Cardiac muscle cell (in vitro differentiated cells and primary cell): ENCODE measurements around the gene SCUBE1. TPM values are rescaled to one million over a fixed set of nuclear protein-coding genes. Genes with fewer than 3 reads are reported as not detected.
A peak's percentile ranks its signal among the peaks of the same experiment; 100 is the strongest.

ENCODE experiments used
- DNase-seq, 2 donors: peaks; one replicate each; pipeline versions ENCODE4 v3.0.0 to v3.0.0-alpha.2; 2010 to 2017; ENCODE audit warnings: low read depth in 1 of 2, low spot score in 1 of 2
- H3K27ac ChIP-seq: fragments of 200-600 bp; sonication (generic); 2 replicates; pipeline ENCODE4 v1.5.1; 2016
- H3K27me3 ChIP-seq: fragments of 200-600 bp; sonication (generic); 2 replicates; pipeline ENCODE4 v1.6.0; 2016; ENCODE audit warnings: control low read depth
- H3K36me3 ChIP-seq: fragments of 200-600 bp; sonication (generic); 2 replicates; pipeline ENCODE4 v1.5.1; 2016; ENCODE audit warnings: control low read depth
- H3K4me1 ChIP-seq: fragments of 200-600 bp; sonication (generic); 2 replicates; pipeline ENCODE4 v1.8.1; 2017; ENCODE audit warnings: low read depth, mild to moderate bottlenecking, mixed run types
- H3K4me3 ChIP-seq: fragments of 200-600 bp; sonication (generic); 2 replicates; pipeline ENCODE4 v1.5.1; 2016; ENCODE audit warnings: mild to moderate bottlenecking
- H3K9me3 ChIP-seq: fragments of 200-600 bp; sonication (generic); 2 replicates; pipeline ENCODE4 v1.5.1; 2017; ENCODE audit warnings: low read depth, mild to moderate bottlenecking, control low read depth
- polyA plus RNA-seq: library from polyadenylated mRNA; unstranded; fragments of >200 nt; fragmentation: Nextera tagmentation; extraction: Ambion mirVana; gene quantifications from 2 replicates; pipeline ENCODE4 v1.2.1, GENCODE V29; 2016
- total RNA-seq: library from RNA; depleted of rRNA; stranded (reverse); fragments of >200 nt; gene quantifications from 2 replicates; pipeline ENCODE4 v1.2.3, GENCODE V29; 2016
- TF ChIP-seq, protein P1 (sequence below): IDR thresholded peaks from 2 replicates; pipeline ENCODE4 v1.5.1; 2012; ENCODE audit warnings: low read depth, mild to moderate bottlenecking, low read length

SCUBE1 gene
- total and polyA plus RNA-seq, 2 experiments from 2014 or later: 2.1 to 6.9 TPM

DNA sequence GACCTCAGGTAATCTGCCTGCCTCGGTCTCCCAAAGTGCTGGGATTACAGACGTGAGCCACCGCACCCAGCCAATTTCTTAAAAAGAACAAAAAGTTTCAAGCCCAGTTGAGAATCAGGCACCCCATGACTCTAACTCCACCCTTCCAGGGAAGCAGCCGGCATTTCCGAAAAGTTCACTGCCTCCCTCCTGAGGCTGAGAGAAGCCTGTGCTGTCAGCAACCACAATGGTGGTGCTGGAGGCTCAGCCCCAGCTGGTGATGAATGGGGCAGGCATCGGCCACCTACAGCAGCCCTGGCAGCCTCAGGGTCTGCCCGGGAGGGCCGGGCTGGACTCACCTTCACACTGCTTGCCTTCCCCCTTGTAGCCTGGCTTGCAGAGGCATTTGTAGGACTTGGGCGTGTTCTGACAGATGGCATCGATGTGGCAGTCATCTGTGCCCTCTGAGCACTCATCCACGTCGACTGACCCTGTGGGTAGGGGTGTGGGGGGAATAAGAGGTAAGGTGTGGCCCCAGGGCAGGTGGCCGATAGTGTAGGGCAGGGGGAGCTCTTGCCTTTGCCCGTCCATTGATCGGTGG, 4.3 kb downstream of the SCUBE1 start:
- H3K9me3 ChIP-seq: no peaks in the 10 kb centered on the region
- peaks cover 58% of the 10 kb centered on the region for H3K27me3 ChIP-seq
- TF ChIP-seq, protein P1, sequence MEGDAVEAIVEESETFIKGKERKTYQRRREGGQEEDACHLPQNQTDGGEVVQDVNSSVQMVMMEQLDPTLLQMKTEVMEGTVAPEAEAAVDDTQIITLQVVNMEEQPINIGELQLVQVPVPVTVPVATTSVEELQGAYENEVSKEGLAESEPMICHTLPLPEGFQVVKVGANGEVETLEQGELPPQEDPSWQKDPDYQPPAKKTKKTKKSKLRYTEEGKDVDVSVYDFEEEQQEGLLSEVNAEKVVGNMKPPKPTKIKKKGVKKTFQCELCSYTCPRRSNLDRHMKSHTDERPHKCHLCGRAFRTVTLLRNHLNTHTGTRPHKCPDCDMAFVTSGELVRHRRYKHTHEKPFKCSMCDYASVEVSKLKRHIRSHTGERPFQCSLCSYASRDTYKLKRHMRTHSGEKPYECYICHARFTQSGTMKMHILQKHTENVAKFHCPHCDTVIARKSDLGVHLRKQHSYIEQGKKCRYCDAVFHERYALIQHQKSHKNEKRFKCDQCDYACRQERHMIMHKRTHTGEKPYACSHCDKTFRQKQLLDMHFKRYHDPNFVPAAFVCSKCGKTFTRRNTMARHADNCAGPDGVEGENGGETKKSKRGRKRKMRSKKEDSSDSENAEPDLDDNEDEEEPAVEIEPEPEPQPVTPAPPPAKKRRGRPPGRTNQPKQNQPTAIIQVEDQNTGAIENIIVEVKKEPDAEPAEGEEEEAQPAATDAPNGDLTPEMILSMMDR: no peak
- no peaks in the 10 kb centered on the region for H3K36me3 ChIP-seq
- H3K4me3 ChIP-seq: no peak overlapping the region
- DNase-seq: no peak
- H3K4me1 ChIP-seq: no peaks in the 10 kb centered on the region
- H3K27ac ChIP-seq: no peak overlapping the region

DNA sequence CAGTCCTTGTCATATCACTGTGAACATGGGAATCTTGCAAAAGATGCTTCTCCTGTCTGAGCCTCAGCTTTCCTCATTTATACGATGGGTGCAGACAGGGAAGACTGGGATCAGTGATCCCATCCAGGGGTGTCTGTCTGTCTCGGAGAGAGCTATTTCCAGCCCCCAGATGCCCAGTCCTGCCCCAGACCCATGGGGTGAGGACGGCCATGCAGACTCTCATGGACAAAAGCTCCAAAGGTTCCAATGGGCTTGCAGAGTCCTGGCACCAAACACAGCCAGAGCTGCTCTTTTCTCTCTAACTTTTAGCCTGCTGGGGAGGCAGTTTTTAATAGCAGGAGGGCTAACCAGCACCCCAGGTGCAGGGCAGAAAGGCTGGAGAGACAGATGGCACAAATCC, 5.2 kb downstream of the SCUBE1 start:
- H3K36me3 ChIP-seq: no peaks in the 10 kb centered on the region
- DNase-seq: no peak

DNA sequence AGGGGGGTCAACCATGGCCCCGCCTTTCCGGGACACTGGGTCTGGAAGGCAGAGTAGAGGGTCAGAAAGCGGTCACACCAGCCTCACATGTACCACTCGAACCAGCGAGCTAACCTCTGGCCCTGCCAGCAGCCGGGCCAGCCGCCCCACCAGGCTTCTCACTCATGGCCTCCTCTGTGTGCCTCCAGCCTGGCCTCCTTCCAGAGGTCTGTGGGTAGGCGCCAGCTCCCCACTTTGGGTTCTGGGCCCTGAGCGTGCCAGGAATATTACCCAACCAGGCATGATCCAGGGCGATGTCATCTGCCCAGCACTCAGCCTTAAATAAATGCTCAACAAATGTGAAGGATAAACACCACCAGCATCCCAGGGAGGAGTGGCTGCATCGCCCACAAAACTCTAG, 5.8 kb downstream of the SCUBE1 start:
- peak in 1 of 2 donors; percentile 29 for DNase-seq
- H3K9me3 ChIP-seq: no peaks in the 10 kb centered on the region
- no peaks in the 10 kb centered on the region for H3K36me3 ChIP-seq
- no peak overlapping the region for H3K27ac ChIP-seq
- peaks cover 8% of the 10 kb centered on the region for H3K4me1 ChIP-seq
- TF ChIP-seq, protein P1: no peak
- peaks cover 44% of the 10 kb centered on the region for H3K27me3 ChIP-seq
- no peak overlapping the region for H3K4me3 ChIP-seq

More for the DNA sequence above, 5.2 kb downstream of the SCUBE1 start:
- H3K4me3 ChIP-seq: no peak overlapping the region
- H3K9me3 ChIP-seq: no peaks in the 10 kb centered on the region
- TF ChIP-seq, protein P1: no peak
- no peak overlapping the region for H3K27ac ChIP-seq
- peaks cover 49% of the 10 kb centered on the region for H3K27me3 ChIP-seq
- peaks cover 7% of the 10 kb centered on the region for H3K4me1 ChIP-seq

DNA sequence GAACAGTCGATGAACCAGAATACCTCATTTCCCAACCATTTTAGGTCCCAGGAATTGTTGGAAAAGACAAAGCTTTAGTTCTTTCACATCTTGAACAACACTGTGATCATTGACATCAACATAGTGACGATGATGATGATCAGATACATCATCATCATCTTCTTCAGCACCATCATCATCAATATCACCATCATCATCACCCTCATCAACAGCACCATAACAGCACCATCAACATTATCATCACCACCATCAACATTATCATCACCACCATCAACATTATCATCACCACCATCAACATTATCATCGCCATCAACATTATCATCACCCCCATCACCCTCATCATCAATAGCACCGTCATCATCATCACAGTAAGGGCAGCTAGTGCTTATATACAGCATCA, 8.8 kb downstream of the SCUBE1 start:
- no peak overlapping the region for H3K27ac ChIP-seq
- TF ChIP-seq, protein P1: no peak

DNA sequence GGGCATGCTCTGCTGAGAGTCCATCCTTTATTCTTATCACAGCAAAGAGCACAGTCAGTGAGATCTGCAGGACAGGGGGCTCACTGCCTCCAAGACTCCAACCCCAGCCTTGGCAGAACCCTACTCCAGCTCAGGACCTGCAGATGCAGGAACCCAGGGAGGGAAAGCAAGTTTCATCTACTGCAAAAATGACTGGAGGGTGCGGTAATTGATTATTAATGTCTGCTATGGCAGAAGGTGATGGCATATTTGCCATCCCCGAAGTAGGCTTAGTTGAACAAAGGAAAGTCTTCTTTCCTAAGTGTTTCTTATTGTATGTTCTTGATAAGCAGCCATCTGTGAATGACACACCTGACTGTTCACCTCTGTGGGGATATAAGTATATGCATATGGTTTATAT, 9.2 kb downstream of the SCUBE1 start:
- Histone ChIP-seq H3K36me3 (no peaks in the 10 kb centered on the region), H3K4me1 (peaks cover 8% of the 10 kb centered on the region), H3K9me3 (no peaks in the 10 kb centered on the region), H3K27ac (no peak overlapping the region), H3K4me3 (no peak overlapping the region), H3K27me3 (peaks cover 13% of the 10 kb centered on the region)
- DNase-seq: no peak
- TF ChIP-seq, protein P1: no peak

More for the DNA sequence above, 8.8 kb downstream of the SCUBE1 start:
- Histone ChIP-seq H3K36me3 (no peaks in the 10 kb centered on the region), H3K9me3 (no peaks in the 10 kb centered on the region), H3K27me3 (peaks cover 17% of the 10 kb centered on the region), H3K4me3 (no peak overlapping the region), H3K4me1 (peaks cover 8% of the 10 kb centered on the region)
- DNase-seq: no peak
